NCI-H1048 (cell line): Measurements from ENCODE around the gene GAL3ST2.
"Not testable (repeated sequence)": the region's sequence is repeated elsewhere in the genome, so short reads cannot be mapped to it uniquely, and the experiment has no call there.

Experiments used
- DNase-seq: peaks from one replicate; lab custom pipeline; 2025; lab: John Stamatoyannopoulos, UW

GAL3ST2 gene

DNA sequence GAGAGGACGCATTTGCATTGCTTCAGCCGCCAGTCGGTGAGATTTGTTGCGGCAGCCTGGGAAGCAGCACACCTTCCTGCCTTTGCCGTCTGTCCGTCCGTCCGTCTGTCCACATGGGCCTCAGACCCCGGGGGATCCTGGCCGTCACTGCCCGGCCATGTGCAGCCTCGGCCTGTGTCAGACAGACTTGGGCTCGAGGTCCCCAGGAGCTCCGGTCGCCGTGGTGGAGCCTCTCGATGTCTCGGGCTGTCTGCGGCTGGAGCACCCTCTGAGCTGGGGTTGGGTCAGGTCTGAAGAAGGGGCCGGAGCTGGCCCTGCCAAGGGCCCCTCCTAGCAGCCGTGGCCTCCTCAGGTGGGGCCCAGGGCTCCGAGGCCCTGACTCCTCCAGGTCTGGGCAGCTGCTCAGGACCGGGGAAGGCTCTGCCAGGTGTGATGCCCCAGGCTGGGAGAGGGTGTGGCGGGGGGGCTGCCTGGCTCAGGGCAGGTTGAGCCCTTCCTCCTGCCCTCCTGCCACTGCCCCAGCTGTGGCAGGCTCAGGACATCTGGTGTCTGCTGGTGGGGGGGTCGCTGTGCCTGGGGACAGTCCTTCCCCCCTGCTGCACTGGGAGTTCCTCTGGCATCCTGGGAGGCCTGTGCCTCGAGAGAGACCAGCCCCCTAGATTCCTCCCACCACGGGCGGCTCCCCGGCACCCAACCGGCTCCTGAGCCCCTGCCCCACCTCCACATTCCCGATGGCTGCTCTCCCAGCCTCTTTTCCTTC is 44.2 kb downstream of the GAL3ST2 start:
- DNase-seq: no peak

DNA sequence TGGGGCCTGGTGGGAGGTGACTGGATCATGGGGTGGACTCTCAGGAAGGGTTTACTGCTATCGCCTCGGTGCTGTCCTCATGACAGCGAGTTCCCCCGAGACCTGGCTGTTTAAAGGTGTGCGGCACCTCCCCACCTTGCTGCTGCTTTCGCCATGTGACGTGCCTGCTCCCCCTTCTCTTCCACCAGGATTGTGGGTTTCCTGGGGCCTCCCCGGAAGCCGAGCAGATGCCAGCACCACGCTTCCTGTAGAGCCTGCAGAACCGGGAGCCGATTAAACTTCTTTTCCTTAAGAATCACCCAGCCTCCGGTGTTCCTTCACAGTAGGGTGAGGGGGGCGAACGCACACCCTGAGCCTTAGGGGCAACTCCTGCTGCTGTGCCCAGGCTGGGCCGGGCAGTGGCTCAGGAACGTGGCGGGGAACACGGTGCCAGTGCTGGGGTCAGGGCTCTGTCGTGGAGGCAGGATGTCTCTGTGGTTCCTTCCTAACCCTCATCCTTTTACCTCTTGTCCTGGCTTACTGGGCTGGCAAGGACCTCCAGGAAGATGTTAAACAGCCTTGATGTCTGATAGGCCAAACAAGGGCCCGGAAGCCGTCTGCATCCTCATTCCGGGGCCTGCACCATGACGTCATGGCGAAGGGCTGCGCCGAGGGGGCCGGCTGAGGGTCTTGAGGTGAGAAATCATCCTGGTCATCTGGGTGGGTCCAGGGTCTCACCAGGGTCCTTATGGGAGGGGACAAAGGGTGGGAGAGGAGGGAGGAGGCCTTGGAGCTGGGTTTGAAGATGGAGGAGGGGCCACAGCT is 45.0 kb downstream of the GAL3ST2 start:
- no peak for DNase-seq

DNA sequence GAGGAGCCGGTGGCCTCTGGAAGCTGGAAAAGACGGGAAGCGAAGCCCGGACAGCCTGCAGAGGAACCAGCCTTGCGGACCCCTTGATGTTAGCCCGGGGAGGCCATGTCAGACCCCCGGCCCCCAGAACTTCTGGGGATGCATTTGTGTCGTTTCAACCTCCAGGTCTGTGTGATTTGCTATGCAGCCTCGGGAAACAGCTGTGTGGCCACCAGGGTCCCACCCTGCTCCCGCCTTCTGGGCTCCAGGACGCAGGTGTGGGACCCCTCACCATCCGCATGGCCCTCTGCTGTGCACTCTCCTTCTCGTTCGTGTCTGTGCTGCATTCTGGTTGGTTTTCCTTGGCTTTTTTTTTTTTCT is 45.6 kb downstream of the GAL3ST2 start:
- no peak for DNase-seq

DNA sequence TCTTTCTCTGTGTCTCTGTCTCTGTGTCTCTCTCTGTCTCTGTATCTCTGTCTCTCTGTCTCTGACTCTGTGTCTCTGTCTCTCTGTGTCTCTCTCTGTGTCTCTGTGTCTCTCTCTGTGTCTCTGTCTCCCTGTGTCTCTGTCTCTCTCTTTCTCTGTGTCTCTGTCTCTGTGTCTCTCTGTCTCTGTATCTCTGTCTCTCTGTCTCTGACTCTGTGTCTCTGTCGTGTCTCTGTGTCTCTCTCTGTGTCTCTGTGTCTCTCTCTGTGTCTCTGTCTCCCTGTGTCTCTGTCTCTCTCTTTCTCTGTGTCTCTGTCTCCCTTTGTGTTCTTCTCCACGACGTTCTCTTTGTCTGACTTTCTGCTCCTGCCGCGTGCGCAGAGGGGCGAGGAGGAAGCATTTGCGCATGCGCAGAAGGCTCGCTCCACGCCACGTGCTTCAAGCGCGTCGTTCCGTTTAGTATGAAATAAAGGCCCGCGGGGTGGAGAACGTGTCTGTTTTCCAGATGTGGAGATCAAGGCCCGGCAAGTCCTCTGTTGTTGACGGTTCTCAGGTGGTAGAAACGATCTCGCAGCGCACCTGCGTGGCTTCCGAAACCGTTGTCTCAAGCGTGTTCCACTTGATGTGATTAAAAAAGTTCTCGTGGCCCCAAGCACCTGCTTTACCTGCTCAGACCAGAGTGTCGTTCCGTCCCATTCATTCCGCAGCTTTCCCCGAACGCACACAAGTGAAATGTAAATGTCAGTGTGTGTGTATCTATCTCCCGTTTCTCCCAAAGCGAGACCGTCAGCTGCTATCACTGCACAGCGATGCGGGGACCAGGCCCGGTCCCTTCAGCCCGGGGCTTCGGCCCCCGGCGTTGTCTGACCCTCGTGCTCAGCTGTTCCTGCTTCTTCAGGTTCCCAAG is 47.2 kb downstream of the GAL3ST2 start:
- not testable (repeated sequence) for DNase-seq

DNA sequence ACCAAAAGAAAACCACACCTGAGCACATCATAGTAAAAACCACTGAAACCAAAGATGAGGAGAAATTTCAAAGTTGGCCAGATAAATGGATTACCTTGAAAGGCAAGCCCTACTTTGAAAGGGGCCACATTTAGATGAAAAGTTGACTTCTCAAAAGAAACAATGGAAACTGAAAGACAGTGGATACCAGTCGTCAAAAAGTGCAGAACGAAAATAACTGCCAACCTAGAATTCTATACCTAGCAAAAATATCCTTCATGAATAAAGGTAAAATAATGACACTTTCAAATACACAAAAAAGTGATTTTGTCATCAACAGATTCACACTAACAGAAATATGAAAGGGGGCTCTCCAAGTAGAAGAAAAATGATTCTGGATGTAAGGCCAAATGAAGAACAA is 50.8 kb downstream of the GAL3ST2 start:
- DNase-seq: no peak

DNA sequence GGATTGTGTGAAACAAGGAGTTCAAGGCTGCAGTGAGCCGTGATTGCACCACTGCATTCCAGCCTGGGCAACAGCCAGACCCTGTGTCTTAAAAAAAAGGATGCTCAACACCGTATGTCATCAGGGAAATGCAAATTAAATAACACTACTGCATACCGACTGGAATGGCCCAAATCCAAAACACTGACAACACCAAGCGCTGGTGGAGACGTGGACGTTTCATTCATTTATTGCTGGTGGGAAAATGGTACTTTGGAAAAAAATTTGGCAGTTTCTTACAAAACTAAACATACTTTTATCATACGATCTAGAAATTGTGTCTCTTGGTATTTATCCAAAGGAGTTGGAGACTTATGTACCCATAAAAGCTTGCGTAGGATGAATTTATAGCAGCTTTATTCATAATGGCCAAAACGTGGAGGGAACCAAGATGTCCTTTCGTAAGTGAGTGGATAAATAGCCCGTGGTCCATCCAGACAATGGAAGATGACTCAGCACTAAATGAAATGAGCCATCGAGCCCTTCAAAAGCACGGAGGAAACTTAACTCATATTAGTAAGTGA is 56.6 kb downstream of the GAL3ST2 start:
- no peak for DNase-seq

DNA sequence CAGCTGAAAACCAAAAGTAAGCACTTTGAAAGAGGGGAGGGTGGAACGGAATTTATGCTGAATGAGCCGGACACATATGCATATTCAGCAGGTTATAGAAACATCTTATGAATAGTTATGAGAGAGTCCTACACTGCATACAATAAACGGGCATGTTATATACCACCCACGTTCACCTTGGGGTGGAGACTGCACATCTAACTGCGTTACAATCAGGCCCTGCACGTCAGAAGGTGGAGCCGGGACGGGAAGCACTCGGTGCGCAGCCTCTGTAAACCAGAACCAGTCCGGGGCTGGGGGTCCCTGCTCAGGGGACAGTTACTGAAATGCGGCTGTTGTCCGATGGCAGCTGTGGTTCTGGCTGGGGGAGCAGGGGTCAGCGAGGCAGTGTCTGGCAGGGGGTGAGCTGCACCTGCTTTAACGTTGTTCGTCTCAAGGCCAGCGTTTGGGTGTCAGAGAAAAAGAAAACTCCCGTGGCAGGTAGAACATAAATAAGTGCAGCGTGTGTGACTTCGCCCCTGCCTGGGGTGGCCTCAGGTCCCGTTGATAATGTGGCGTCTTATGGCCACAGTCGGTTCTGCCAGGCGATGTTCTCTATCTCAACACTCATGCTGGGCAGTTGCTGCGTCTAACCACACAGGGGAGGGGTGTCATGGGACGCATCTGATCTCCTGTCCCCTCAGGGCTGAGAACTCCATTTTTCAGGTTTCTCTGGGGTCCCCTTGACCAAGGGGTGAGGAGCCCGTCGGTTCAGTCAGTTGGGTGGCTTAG is 57.3 kb downstream of the GAL3ST2 start:
- DNase-seq: not testable (repeated sequence)

DNA sequence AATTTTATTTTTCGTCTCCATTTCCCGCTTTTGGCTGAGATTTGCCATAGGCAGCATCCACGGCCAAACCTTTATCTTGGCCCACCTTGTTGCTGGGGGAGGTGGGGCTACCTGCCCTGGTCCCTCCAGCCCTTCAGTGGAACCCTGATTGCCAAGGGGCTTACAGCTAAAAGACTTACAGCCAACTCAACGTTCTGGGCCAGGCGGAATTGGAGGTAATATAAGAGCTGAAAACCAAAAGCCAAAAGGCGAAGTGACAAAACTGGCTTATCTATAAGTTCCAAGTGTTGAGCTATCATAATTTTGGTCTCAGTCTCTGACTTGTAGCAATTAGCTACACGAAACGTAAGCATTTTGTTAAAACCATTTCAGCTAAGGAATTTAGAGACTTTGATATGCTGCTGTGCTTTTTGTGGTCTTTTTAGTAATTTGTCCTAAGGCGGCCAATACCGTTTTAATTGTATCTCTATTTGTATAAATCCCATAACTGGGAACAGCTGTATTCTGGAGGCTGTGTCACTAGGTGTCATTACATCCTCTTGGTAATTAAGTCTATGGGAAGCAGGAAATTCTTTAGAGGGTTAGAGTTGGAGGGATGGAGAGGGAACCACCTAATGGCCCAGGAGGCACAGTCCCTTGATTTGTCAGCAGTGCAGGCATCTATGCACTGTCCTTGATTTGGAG is 58.0 kb downstream of the GAL3ST2 start:
- DNase-seq: no peak

DNA sequence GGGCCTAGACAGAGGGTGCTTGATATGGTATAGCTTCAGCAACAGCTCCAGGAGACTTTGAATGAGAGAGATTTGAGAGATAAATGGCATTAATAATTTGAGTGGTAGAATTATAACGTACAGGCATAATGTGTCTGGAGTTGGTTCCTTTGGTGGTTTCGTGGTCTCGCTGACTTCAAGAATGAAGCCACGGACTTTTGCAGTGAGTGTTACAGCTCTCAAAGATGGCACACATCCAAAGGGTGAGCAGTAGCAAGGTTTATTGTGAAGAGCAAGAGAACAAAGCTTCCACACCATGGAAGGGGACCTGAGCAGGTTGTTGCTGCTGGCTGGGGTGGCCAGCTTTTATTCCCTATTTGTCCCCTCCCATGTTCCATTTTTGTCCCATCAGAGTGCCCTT is 59.0 kb downstream of the GAL3ST2 start:
- no peak for DNase-seq

DNA sequence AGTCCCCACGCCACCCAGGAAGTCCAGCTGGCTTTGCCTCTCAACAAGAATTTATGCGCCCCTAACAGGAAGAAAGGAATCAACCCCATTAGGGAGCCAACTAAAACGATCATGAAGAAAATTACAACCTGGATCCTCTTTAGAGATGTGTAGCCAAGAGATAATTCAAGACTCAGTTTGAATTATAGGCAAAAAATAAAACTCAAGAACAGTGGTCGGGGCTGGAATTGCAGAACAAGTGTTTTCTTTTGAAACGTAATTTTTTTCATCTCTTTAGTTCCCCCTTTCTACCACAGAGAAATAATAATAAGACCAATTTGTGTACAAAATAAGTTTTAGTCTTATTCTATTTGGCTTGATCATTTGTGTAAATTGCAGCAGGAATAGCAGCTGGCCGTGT is 59.7 kb downstream of the GAL3ST2 start:
- no peak for DNase-seq

DNA sequence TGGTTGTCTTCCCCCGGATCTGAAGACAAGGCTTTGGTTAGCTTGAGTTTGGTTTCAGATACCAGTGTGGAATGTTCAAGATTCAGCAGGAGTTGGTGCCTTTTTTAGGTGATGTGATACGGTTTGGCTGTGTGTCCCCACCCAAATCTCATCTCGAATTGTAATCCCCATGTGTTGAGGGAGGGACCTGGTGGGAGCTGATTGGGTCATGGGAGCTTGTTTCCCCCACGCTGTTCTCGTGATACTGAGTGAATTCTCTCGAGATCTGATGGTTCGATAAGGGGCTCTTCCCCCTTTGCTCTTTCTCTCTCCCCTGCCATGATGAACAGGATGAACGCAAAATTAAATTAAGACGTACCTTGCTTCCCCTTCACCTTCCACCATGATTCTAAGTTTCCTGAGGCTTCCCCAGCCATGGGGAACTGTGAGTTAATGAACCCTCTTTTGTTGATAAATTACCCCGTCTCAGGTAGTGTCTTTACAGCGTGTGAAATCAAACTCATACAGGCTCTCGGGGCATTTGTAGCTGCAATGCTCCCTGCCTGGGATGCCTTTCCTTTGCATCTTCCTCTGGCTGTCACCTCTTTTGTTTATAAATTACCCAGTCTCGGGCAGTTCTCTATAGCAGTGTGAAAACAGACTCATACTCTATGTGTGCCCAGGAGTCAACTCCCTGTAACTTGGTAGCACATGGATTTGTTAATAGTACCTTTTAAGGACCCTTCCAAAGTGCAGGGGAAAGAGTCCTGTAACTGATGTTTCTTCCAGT is 60.8 kb downstream of the GAL3ST2 start:
- DNase-seq: no peak

DNA sequence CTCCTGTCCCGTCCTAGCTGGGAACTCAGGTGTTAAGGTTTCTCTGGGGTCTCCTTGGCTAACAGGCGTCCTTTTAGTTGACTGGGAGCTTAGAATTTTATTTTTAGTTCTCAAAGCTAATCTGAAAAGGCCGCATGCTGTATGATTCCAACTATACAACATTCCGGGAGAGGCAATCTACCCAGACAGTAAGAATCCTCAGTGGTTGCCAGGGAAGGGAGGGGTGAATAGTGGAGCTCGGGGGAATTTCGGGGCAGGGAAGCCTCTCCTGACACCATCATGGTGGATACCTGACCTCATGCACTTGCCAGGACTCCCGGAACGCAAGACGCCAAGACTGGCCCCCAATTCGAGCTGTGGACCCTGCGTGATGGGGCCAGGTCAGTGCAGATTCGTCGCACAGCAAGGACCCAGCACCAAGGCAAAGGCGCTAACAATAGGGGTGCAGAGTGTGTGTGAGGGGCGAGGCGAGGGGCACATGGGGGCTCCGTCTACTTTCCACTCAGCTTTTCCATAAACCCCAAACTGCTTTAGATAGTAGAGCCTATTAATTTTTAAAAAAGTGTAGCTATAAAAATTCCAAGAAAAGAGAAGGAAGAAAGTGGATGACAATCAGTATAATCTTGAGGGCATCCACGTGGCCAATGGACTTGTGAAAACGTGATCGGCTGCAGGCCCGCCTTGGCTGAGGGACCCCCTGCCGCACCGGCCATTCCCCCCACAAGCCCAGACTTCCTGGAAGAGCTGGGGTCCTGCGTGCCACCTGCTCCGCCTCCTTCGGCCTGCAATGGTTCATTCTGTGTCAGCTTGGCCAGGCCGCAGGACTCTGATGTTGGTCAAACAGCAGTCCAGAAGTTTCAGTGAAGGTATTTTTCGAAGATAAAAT is 64.8 kb downstream of the GAL3ST2 start:
- DNase-seq: no peak

DNA sequence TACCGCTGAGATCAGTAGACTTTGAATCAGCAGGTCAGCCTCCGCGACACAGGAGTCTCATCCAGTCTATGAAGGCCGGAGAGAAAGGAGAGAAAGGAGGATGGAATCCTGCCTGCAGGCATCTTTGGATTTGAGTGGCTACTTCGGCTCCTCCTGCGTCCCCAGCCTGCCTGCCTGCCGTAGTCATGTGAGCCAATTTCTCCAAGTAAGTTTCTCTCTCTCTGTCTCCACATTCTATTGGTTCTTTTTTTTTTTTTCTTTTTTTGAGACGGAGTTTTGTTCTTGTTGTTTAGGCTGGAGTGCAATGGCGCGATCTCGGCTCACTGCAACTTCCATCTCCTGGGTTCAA is 65.4 kb downstream of the GAL3ST2 start:
- DNase-seq: no peak

DNA sequence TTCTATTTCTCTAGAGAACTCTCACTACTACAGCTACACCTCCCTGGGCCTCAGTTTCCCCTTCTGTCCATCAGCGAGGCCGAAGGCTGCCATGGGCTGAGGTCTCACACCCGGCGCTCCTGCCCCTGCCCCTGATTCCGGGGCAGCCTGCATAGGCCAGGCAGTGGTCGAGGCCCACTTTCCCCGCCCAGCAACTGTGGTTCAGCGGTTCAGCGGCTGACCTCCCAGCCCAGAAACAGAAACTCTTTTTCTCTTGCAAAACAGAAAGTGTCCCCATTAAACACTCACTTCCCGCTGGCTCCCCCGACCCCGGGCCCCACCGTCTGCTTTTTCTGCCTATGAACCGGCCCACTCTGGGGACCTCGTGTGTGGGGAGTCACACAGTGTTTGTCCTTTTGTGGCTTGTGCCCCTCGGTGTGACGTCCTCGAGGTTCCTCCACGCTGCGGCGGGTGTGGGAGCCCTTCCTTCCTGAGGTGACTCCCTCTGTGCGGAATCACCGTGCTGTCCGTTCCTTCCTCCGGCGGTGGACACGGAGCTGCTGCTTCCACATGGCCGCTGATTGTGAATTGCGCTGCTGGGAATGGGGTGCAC is 66.1 kb downstream of the GAL3ST2 start:
- DNase-seq: no peak

DNA sequence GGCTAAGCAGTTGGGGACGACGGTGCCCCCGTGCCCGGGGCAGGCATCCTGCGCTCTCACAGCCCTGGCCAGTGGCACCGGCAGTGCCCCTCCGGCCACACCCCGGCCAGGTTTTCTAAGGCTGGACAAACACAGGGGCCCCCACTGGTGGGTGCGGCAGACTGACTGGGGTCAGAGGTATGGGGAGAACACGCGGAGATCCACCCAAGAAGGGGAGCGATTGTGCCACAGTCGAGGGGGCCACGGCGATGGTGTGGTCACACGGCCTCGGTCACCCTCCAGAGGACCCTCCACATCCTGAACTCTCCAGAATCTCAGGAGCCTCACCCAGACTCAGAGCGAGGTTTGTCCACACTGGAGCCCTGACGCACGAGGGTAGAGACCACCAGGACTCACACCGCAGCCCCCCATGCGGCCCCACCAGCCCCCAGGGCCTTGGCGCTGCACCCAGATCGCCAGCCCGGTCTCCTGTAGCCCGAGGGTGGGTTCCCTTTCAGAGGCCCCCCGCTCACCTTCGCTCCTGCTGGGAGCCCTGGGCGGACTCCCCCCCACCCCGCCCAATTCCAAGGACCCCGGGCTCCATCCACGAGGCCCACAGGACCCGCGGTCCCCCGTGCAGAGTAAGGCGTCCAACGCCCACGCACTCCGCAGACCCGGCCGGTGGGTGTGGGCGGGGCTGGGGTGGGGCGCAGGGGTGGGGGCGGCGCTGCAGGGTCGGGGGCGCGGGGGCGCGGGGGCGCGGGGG is 66.9 kb downstream of the GAL3ST2 start:
- no peak for DNase-seq

DNA sequence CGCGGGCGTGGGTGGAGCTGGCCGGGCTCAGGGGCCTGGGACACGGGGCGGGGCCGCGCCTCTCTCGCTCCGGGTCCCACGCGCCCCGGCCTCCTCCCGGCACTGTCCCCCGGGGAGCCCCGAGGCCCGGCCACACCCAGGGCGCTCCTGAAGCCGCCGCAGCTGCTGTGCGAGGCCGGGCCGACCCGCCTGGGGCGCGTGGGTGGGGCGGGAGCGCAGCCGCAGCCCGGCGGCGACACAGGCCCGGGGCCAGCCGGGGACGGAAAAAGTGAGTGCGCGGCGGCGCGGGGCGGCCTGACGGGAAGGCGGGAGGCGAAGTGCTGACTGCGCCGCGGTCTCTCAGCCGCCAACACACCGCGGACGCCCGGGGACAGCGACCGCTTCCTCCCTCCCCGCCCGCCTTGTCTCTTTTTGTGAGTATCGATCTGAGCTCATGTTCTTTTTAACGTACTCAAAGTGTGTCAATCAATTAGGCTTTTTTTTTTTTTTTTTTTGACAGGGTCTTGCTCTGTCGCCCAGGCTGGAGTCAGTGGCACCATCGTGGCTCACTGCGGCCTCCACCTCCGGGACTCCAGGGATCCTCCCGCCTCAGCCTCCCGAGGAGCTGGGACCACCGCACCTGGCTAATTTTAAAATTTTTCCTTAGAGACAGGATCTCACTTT is 67.6 kb downstream of the GAL3ST2 start:
- DNase-seq: no peak

DNA sequence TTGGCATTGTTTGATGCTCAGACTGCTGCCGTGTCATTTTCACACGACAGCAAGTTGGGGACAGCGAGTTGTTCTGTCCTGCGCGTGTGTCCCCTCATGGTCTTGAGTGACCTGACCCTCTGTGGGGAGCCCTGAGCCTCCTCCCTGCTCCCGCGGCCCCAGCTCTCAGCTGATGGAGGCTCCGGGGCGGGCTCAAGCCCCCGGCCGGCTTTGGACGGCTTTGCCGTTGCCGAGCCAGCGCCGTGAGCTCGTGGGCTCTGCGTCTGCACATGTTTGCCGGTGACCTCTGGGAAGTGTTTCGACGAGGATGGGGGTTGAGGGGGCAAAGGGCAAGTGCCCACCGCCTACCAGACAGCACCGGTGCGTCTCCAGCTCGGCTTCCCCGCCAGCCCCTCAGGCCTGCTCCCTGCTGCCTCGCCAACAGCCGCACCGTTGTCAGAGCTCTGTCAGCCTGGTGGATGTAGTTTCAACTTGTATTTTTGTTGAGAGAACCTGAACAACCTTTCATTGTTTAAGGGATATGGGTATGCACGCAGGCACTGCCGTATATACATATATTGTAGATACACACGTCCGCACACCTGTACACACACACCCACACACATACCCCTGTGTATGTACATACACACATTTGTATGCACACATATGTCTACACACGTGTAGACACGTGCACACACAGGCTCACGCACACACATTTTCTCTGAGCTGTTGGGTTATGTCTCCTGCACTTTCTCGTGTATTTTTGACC is 68.4 kb downstream of the GAL3ST2 start:
- DNase-seq: no peak
